Measurements from ENCODE around the gene CPNE8.
A peak's percentile ranks its signal among the peaks of the same experiment; 100 is the strongest.

The CPNE8 gene

GRCh38 chr12:38887770-38888169 lies 17.6 kb downstream of the CPNE8 start:
- no peak for TF ChIP-seq CTCF (conservative IDR thresholded peaks at IDR 0.05; ENCODE audit: control insufficient read depth, insufficient read depth, low read depth, low read length)
- no peak overlapping the region for H3K4me3 ChIP-seq (ENCODE audit: control insufficient read depth, low read depth, low read length)
- no peak for DNase-seq (ENCODE audit: low read depth)

GRCh38 chr12:38886931-38887330 lies 18.5 kb downstream of the CPNE8 start:
- no peak for TF ChIP-seq CTCF (conservative IDR thresholded peaks at IDR 0.05; ENCODE audit: control insufficient read depth, insufficient read depth, low read depth, low read length)
- DNase-seq (ENCODE audit: low read depth) = no peak
- no peak overlapping the region for H3K4me3 ChIP-seq (ENCODE audit: control insufficient read depth, low read depth, low read length)

- TF ChIP-seq CTCF (conservative IDR thresholded peaks at IDR 0.05; ENCODE audit: control insufficient read depth, insufficient read depth, low read depth, low read length) = no peak
- no peak overlapping the region for H3K4me3 ChIP-seq (ENCODE audit: control insufficient read depth, low read depth, low read length)
- DNase-seq (ENCODE audit: low read depth) = peak; percentile 91
These were observed 19.3 kb downstream of the CPNE8 start for GRCh38 chr12:38886064-38886463.

- no peak for DNase-seq (ENCODE audit: low read depth)
- H3K4me3 ChIP-seq (ENCODE audit: control insufficient read depth, low read depth, low read length) = no peak overlapping the region
- no peak for TF ChIP-seq CTCF (conservative IDR thresholded peaks at IDR 0.05; ENCODE audit: control insufficient read depth, insufficient read depth, low read depth, low read length)
These were observed 20.7 kb downstream of the CPNE8 start for GRCh38 chr12:38884666-38885065.

- DNase-seq (ENCODE audit: low read depth) = no peak
- H3K4me3 ChIP-seq (ENCODE audit: control insufficient read depth, low read depth, low read length) = no peak overlapping the region
- TF ChIP-seq CTCF (conservative IDR thresholded peaks at IDR 0.05; ENCODE audit: control insufficient read depth, insufficient read depth, low read depth, low read length) = no peak
These were observed 21.7 kb downstream of the CPNE8 start for GRCh38 chr12:38883629-38884134.

- TF ChIP-seq CTCF (conservative IDR thresholded peaks at IDR 0.05; ENCODE audit: control insufficient read depth, insufficient read depth, low read depth, low read length) = no peak
These were observed 25.1 kb downstream of the CPNE8 start for GRCh38 chr12:38880288-38880687.

GRCh38 chr12:38878986-38879385 lies 26.4 kb downstream of the CPNE8 start:
- DNase-seq (ENCODE audit: low read depth) = no peak
- TF ChIP-seq CTCF (conservative IDR thresholded peaks at IDR 0.05; ENCODE audit: control insufficient read depth, insufficient read depth, low read depth, low read length) = no peak
- H3K4me3 ChIP-seq (ENCODE audit: control insufficient read depth, low read depth, low read length) = no peak overlapping the region

More at GRCh38 chr12:38880288-38880687, 25.1 kb downstream of the CPNE8 start:
- no peak for DNase-seq (ENCODE audit: low read depth)
- no peak overlapping the region for H3K4me3 ChIP-seq (ENCODE audit: control insufficient read depth, low read depth, low read length)
